Daoy (cell line): ENCODE measurements around the gene NAALADL1. TPM values are rescaled to one million over a fixed set of nuclear protein-coding genes. Genes with fewer than 3 reads are reported as not detected.

Experiments
- DNase-seq: peaks from one replicate; pipeline ENCODE4 v3.0.0-alpha.2; 2015; ENCODE audit warnings: low read depth
- total RNA-seq: library from RNA; depleted of rRNA; stranded (reverse); fragments of >200 nt; shearing (Covaris generic); gene quantifications from 2 replicates; pipeline ENCODE4 v1.2.3, GENCODE V29; 2014

The NAALADL1 gene
- total RNA-seq, 1 experiment from 2014 or later, result not detected

- DNase-seq, result no peak
Observed at GRCh38 chr11:65083134-65083833, 24.9 kb upstream of the NAALADL1 start.

DNA sequence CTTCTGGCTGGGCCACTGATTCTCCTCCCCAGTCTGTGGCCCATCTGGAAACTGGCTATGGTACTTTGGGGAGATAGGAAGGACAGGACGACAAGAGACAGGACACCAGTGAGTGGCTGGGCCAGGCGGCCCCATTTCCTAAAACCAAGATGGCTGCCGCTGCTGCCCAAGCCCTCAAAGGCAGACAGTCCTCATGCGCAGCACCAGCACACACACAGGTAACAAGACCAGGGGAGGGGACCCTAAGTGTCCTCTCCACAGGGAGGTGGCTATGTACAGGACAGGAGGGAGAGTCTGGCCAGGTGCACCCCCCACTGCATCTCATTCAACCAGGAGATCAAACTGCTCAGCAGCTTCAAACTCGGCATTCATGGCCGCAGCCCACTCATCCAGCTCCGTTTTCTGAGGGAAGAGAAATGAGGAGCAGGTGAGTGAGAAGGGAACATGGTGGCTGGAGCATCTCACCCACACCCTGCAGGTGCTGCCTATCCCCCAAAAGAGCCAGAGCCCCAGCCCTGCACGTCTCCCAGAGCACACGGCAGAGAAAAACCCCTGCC, 20.5 kb upstream of the NAALADL1 start:
- no peak for DNase-seq

- DNase-seq, result peak; percentile 34
Observed at GRCh38 chr11:65078151-65078550, 19.8 kb upstream of the NAALADL1 start.

- no peak for DNase-seq
Observed at GRCh38 chr11:65077451-65077850, 19.1 kb upstream of the NAALADL1 start.

DNA sequence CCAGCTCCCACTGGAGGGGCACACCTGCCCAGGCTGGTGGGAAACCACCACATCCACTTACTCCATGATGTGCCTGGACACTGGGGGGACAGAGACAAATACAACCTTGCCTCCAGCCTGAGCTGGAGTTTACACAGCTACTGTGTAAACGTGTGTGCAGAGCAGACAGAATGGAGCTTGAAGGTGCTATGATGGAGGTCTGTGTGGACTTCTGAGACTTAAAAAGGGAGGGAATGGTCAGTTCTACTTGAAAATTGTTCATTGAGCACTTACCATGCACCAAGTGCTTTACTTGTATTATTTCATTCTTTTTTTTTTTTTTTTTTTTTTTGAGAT, 14.2 kb upstream of the NAALADL1 start:
- no peak for DNase-seq

DNA sequence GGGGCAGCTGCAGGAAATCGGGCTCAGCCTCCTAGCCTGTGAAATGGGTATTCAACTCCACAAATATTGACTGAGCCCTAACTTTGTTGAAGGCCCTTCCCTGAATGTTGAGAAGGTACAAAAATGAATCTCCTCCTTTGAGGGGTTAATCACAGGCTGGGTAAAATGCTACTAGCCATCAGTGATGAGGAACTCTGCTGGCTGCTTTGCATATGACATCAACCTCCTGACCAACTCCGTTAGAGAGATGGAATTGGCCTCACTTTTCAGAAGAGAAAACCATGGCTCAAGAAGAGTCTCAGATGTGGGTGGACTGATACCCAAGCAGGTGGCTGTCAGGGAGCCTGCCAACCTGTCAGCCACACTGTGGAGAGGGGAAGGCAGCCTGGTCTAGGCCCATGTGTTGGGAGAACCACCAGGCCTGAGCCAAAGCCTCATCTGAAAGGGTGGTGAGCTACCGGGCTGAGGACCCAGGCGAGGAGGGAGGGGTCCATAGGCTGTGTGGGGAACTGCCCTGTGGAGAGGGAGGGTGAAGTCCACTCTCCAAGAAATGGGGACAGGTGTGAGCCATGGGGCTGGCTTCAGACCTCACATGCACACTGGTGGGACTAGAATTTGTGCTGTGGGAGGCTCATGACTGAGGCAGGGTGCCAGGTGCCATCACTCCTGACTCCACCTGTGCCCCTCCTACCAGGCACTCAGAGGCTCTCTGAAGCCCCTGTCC, 13.7 kb upstream of the NAALADL1 start:
- DNase-seq, result no peak

DNA sequence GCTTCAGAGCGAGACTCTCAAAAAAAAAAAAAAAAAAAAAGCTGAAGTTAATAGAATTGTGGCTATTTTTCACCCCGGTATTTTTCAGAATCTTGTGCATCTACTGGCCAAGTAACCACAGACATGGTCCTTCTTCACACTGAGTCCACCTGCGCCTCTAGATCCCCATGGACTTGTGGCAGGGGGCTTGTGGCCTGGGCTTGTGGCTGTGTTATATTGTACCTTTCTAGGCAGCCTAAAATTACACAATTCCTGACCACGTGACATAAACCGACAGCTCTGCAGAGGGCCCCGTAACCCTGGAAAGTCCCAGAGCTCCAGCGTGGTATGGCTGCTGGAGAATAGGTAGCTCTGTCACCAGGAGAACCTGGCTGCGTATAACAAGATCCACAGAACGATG, 10.9 kb upstream of the NAALADL1 start:
- peak; percentile 30 for DNase-seq

GRCh38 chr11:65067446-65067845, 9.1 kb upstream of the NAALADL1 start:
- no peak for DNase-seq

DNA sequence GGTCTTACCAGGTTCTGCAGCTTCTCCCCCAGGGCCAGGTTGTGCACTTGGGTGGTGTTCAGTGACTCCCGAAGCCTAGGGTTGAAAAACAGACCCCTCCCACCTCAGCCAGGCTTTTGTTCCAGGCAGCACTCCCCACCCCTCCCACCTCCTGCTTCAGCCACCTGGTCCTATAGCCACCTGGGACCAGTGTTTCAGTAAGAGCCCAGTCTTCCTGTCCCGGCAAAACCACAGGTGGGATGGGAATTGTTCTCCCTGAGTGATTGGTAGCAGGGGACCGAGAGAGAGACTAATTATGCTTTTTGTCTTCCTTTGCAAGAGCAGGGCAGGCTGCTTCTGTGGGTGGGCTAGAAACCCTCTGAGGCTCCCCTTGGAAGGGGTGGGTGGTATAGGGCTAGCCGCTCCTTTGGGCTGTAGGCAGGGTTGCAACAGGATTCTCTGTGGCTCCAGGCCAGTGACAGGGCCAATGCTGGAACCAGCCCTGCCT, 8.5 kb upstream of the NAALADL1 start:
- DNase-seq, result no peak

- no peak for DNase-seq
Observed at GRCh38 chr11:65066315-65066714, 8.0 kb upstream of the NAALADL1 start.

DNA sequence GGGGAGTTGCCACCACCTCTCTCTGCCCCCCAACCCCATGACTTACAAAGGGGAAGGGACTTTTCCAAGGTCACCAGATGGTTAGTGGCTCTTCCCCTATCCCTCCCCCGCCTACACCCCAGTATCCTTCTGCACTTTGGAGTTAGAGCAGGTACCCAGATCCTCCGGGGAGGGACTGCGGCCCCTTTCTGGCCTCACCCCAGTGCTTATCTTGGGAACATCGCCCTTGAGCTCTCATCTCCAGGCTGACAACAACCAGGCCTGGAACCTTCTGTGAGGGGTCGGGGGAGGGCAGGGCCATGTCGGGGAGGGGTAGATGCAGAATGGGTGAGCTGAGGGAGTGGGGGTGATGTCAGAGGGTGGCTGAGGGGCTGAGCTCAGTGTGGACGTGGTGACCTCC, 7.5 kb upstream of the NAALADL1 start:
- DNase-seq, result no peak

DNA sequence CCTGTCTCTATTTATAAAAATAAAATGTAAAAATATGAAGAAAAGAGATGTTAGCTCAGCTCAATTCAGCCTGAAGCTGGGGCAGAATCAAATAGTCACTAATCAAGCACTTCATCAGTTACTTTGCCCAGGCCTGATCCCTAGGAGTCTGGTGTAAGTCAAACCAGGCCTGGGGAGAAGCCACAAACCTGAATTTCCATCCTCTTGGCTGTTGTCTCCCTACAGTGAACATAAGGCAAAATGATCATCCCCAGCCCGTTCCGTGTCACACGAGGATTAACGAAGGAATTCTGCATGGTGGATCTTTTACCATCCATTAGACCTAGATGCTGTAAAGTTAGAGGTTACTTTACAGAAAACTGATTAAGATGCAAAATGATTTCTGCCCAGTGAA, 6.5 kb upstream of the NAALADL1 start:
- no peak for DNase-seq

- DNase-seq, result no peak
Observed at GRCh38 chr11:65063532-65063931, 5.2 kb upstream of the NAALADL1 start.

DNA sequence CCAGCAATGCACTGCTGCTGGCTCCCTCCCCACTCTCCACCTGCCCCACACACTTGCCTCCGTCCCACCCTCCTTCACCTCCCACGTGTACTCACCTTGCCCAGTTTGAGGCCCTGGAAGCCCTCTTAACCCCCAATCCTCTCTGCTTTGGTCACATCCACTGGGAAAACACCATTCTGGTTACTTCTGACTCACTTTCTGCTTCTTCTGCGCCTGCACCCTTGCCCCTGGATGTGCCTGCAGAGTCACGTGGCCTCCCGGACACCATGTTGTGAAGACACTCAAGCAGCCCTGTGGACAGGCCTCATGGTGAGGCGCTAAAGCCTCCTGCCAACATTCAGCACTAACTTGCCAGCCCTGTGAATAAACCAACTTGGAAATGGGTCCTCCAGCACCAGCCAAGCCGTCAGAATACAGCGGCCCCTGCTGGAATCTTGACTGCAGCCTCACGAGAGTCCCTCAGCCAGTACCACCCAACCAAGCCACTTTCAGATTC, 2.6 kb upstream of the NAALADL1 start:
- DNase-seq, result peak; percentile 23

GRCh38 chr11:65059959-65060824, 1.8 kb upstream of the NAALADL1 start:
- DNase-seq, result no peak

- DNase-seq, result no peak
Observed at GRCh38 chr11:65059523-65059922, 1.2 kb upstream of the NAALADL1 start.

DNA sequence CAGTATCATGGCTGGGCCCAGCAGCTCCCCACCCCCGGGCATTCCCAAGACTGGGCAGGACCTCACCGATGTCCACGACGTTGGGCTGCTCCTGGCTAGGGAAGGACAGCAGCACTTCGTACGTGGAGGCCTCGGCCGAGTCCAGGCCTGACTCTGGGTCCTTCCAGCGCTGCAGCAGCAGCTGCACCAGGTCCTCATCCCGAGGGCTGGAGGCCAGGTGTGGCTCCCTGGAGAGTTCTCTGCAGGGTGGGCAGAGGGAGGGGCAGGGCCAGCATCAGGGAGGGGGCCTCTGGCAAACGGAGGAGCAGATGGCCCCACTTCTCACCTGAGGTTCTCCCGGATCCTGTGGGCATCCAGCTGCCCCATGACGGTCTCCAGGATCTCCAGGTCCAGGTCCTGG, 341 bp downstream of the NAALADL1 start:
- DNase-seq, result no peak

- no peak for DNase-seq
Observed at GRCh38 chr11:65057526-65057925, 827 bp downstream of the NAALADL1 start.

GRCh38 chr11:65056999-65057398, 1.4 kb downstream of the NAALADL1 start:
- DNase-seq, result no peak

GRCh38 chr11:65055538-65055937, 2.8 kb downstream of the NAALADL1 start:
- DNase-seq, result no peak

- DNase-seq, result no peak
Observed at GRCh38 chr11:65053827-65054508, 4.4 kb downstream of the NAALADL1 start.
